GM18870 (cell line): ENCODE measurements around the gene KCTD16.

ENCODE experiments used
- ATAC-seq: cut with Tn5 transposase; IDR thresholded peaks from one replicate; pipeline ENCODE4 v1.9.1; 2021; ENCODE audit warnings: moderate library complexity; ENCODE audit not compliant: unreplicated experiment

Gene KCTD16

GRCh38 chr5:144504929-144505577 is 334.4 kb downstream of the KCTD16 start:
- ATAC-seq: no peak

GRCh38 chr5:144510845-144511579 is 340.3 kb downstream of the KCTD16 start:
- ATAC-seq: no peak

- no peak for ATAC-seq
Observed at GRCh38 chr5:144511580-144512072, 341.0 kb downstream of the KCTD16 start.

GRCh38 chr5:144522698-144523097 is 352.0 kb downstream of the KCTD16 start:
- no peak for ATAC-seq

- ATAC-seq: no peak
Observed at GRCh38 chr5:144525000-144525399, 354.3 kb downstream of the KCTD16 start.

- no peak for ATAC-seq
Observed at GRCh38 chr5:144531188-144531587, 360.5 kb downstream of the KCTD16 start.
